ENCODE results near the gene PEAR1. TPM values are rescaled to one million over a fixed set of nuclear protein-coding genes. Genes with fewer than 3 reads are reported as not detected.

The PEAR1 gene
- polyA plus RNA-seq, 2 of the 4 experiments (the other 2 are of a cell fraction): 1.7 to 5.0 TPM

GRCh38 chr1:156930483-156930882, 37.0 kb downstream of the PEAR1 start:
- POLR2A ChIA-PET: no interaction called here
- no peak for FAIRE-seq
- ATAC-seq: no peak
- 61% methylated on average over 4 of the region's 4 CpGs for WGBS (ENCODE audit: missing lambda C conversion rate)
- Histone ChIP-seq H3K9me3 (no peaks in the 10 kb centered on the region), H3K4me1 (peaks cover 7% of the 10 kb centered on the region; the same call in 1 of the 3 replicates), H3K4me2 (no peak overlapping the region), H3K27ac (no peak overlapping the region), H3K4me3 (no peak overlapping the region)
- CTCF ChIA-PET: interaction anchor here (1.2 to 11.4 kb wide), 7 partner anchors 10 to 240 kb away, joined by 4 to 341 read pairs (median 7); partner anchors contain the start of genes INSRR, LRRC71, NTRK1 and PEAR1
- no peak for DNase-seq (ENCODE audit: low read depth in 1 of 2, low spot score in 1 of 2)
- no peak for TF ChIP-seq TP53 (CRISPR knock-in tag; IDR thresholded peaks at IDR 0.05)
- no peak for TF ChIP-seq POLR2A (IDR thresholded peaks at IDR 0.05; ENCODE audit: low read length)
- TF ChIP-seq HES2 (IDR thresholded peaks at IDR 0.05): no peak
- no peak for TF ChIP-seq RAD21 (conservative IDR thresholded peaks at IDR 0.05 in 1 of 2, IDR thresholded peaks at IDR 0.05 in 1 of 2)
- no peak for TF ChIP-seq EHF (CRISPR knock-in tag; IDR thresholded peaks at IDR 0.05)
- no peak for TF ChIP-seq ELK1 (IDR thresholded peaks at IDR 0.05; ENCODE audit: low read depth, low read length)
- TF ChIP-seq ZSCAN20 (CRISPR knock-in tag; IDR thresholded peaks at IDR 0.05): no peak
- no peak for TF ChIP-seq ZNF302 (CRISPR knock-in tag; IDR thresholded peaks at IDR 0.05)
- no peak for TF ChIP-seq KDM5A (IDR thresholded peaks at IDR 0.05)
- no peak for TF ChIP-seq RNF2 (IDR thresholded peaks at IDR 0.05; ENCODE audit: borderline replicate concordance, low read depth)
- no peak for TF ChIP-seq EHMT2 (IDR thresholded peaks at IDR 0.05; ENCODE audit: low read depth)
- no peak for TF ChIP-seq ATOH8 (CRISPR knock-in tag; IDR thresholded peaks at IDR 0.05; ENCODE audit: low read depth)
- no peak for TF ChIP-seq JUN (IDR thresholded peaks at IDR 0.05)
- no peak for TF ChIP-seq NPAS2 (CRISPR knock-in tag; IDR thresholded peaks at IDR 0.05; ENCODE audit: borderline replicate concordance)
- TF ChIP-seq MAFK (IDR thresholded peaks at IDR 0.05; ENCODE audit: partially characterized antibody): no peak

- ChIA-PET POLR2A (no interaction called here), CTCF (interaction anchor here (0.6 to 2.7 kb wide), 11 partner anchors 9 to 241 kb away, joined by 3 to 26 read pairs (median 4); partner anchors contain the start of genes INSRR, NTRK1 and PEAR1)
- WGBS (ENCODE audit: missing lambda C conversion rate): 83% methylated on average over 11 of the region's 11 CpGs
- no peak for DNase-seq (ENCODE audit: low read depth in 1 of 2, low spot score in 1 of 2)
- Histone ChIP-seq H3K4me3 (no peak overlapping the region), H3K9me3 (no peaks in the 10 kb centered on the region), H3K27ac (no peak overlapping the region), H3K4me1 (0 out of 3 replicates have a peak, but pooled peaks cover 3% of the 10 kb centered on the region), H3K4me2 (no peak overlapping the region)
- FAIRE-seq: no peak
- no peak for ATAC-seq
- no peak for TF ChIP-seq FOSL2 (IDR thresholded peaks at IDR 0.05)
- no peak for TF ChIP-seq FOSL2 (CRISPR knock-in tag; IDR thresholded peaks at IDR 0.05)
- no peak for TF ChIP-seq BHLHE40 (IDR thresholded peaks at IDR 0.05; ENCODE audit: low read depth, low read length)
- no peak for TF ChIP-seq ELK1 (IDR thresholded peaks at IDR 0.05; ENCODE audit: low read depth, low read length)
- no peak for TF ChIP-seq NFE2L2 (conservative IDR thresholded peaks at IDR 0.05; ENCODE audit: low read length)
- no peak for TF ChIP-seq HOXB13 (CRISPR knock-in tag; IDR thresholded peaks at IDR 0.05; ENCODE audit: low read depth)
- TF ChIP-seq RARB (CRISPR knock-in tag; IDR thresholded peaks at IDR 0.05): no peak
- TF ChIP-seq JUN (IDR thresholded peaks at IDR 0.05): no peak
- no peak for TF ChIP-seq KDM1A (IDR thresholded peaks at IDR 0.05; ENCODE audit: low read depth)
- TF ChIP-seq HES2 (IDR thresholded peaks at IDR 0.05): no peak
- no peak for TF ChIP-seq PHF8 (IDR thresholded peaks at IDR 0.05; ENCODE audit: borderline replicate concordance, low read depth)
- no peak for TF ChIP-seq CHD2 (IDR thresholded peaks at IDR 0.05; ENCODE audit: low read length, partially characterized antibody)
- no peak for TF ChIP-seq NPAS2 (CRISPR knock-in tag; IDR thresholded peaks at IDR 0.05; ENCODE audit: borderline replicate concordance)
- TF ChIP-seq ZSCAN20 (CRISPR knock-in tag; IDR thresholded peaks at IDR 0.05): no peak
- no peak for TF ChIP-seq FOXS1 (CRISPR knock-in tag; IDR thresholded peaks at IDR 0.05)
Measured at GRCh38 chr1:156931211-156931952, 37.9 kb downstream of the PEAR1 start.

Measured in A549 (cell line).